GM12878 (cell line): Measurements from ENCODE around the gene RAF1. TPM values are rescaled to one million over a fixed set of nuclear protein-coding genes. Genes with fewer than 3 reads are reported as not detected.

Experiments used
- ATAC-seq: fragments of 200-7000 bp; cut with Tn5 transposase; 3 replicates; pipeline ENCODE4 v1.9.1; 2020; ENCODE audit warnings: mild to moderate bottlenecking, moderate library complexity
- BruUV-seq: library from RNA; stranded (reverse); fragments of 400-500 nt; replicated peaks from 2 replicates; lab custom pipeline; 2021; lab: Mats Ljungman, UMichigan
- CTCF ChIA-PET: fragments of 300-600 bp; sonication (Branson Sonifier 250); formaldehyde crosslinking; extraction: SDS; loops from one replicate; lab custom pipeline; 2021; ENCODE audit warnings: inconsistent platforms; lab: Yijun Ruan, JAX
- POLR2A ChIA-PET: fragments of 350-600 bp; formaldehyde crosslinking; extraction: SDS; loops from one replicate; lab custom pipeline; 2021; ENCODE audit warnings: inconsistent platforms; lab: Charles Lee
- RAD21 ChIA-PET: fragments of 300-600 bp; sonication (Branson Sonifier 250); formaldehyde crosslinking; loops from one replicate; lab custom pipeline; 2023; ENCODE audit warnings: antibody characterized with exemption; ENCODE audit not compliant: unreplicated experiment; lab: Charles Lee
- SMC1A ChIA-PET: fragments of 300-600 bp; sonication (Branson Sonifier 250); formaldehyde crosslinking; loops from one replicate; lab custom pipeline; 2023; ENCODE audit not compliant: unreplicated experiment, uncharacterized antibody; lab: Charles Lee
- DNase-seq: peaks from one replicate; pipeline ENCODE4 v3.0.0-alpha.2; 2011; ENCODE audit warnings: low read depth, low spot score
- FAIRE-seq: peaks from 3 replicates; lab custom pipeline; 2011; peaks lifted over from hg19 to GRCh38; lab: Jason Lieb, UNC
- H2AFZ ChIP-seq: 2 replicates; pipeline ENCODE4 v1.6.0; 2011; ENCODE audit warnings: low read depth, low read length, control low read depth; ENCODE audit not compliant: control insufficient read depth
- H3K27ac ChIP-seq: 2 replicates; pipeline ENCODE4 v1.5.1; 2011; ENCODE audit warnings: control low read depth; ENCODE audit not compliant: control insufficient read depth, insufficient read depth
- H3K27me3 ChIP-seq, 2 experiments: replicated peaks in 1 of 2; 2 replicates each; pipeline versions ENCODE4 v1.6.0 to v1.6.1; 2011; ENCODE audit warnings: low read length in 1 of 2; ENCODE audit not compliant: control insufficient read depth in 2 of 2, insufficient read depth in 2 of 2
- H3K36me3 ChIP-seq, 2 experiments: 2 replicates each; pipeline ENCODE4 v1.5.1; 2011; ENCODE audit warnings: low read length in 1 of 2; ENCODE audit not compliant: control insufficient read depth in 2 of 2, insufficient read depth in 2 of 2
- H3K4me1 ChIP-seq: 2 replicates; pipeline ENCODE4 v1.6.1; 2011; ENCODE audit warnings: mild to moderate bottlenecking, low read length, moderate library complexity, mixed read lengths; ENCODE audit not compliant: control insufficient read depth, insufficient read depth
- H3K4me2 ChIP-seq: 2 replicates; pipeline ENCODE4 v1.6.0; 2011; ENCODE audit warnings: control low read depth; ENCODE audit not compliant: control insufficient read depth, insufficient read depth
- H3K4me3 ChIP-seq: fragments of 200-600 bp; sonication (generic); 2 replicates; pipeline ENCODE4 v1.5.1; 2016
- H3K79me2 ChIP-seq: 2 replicates; pipeline ENCODE4 v1.6.0; 2011; ENCODE audit warnings: low read length; ENCODE audit not compliant: control insufficient read depth, insufficient read depth
- H3K9ac ChIP-seq: 2 replicates; pipeline ENCODE4 v1.8.0; 2011; ENCODE audit warnings: low read length, control low read depth, mixed read lengths; ENCODE audit not compliant: control insufficient read depth, insufficient read depth
- H3K9me3 ChIP-seq: replicated peaks from 3 replicates; pipeline ENCODE4 v1.5.1; 2011; ENCODE audit warnings: mild to moderate bottlenecking, low read length; ENCODE audit not compliant: control insufficient read depth, insufficient read depth
- H4K20me1 ChIP-seq: 2 replicates; pipeline ENCODE4 v1.6.0; 2011; ENCODE audit not compliant: control insufficient read depth, insufficient read depth
- CBX5 ChIP-seq: sonication (generic); IDR thresholded peaks from 2 replicates; pipeline ENCODE4 v1.6.1; 2016; ENCODE audit warnings: low read depth, moderate library complexity, mild to moderate bottlenecking, inconsistent platforms
- HSF1 ChIP-seq: fragments of 150-350 bp; IDR thresholded peaks from 2 replicates; pipeline ENCODE4 v1.6.1; 2014; ENCODE audit warnings: mild to moderate bottlenecking, low read depth, low read length
- IRF5 ChIP-seq: fragments of 450-650 bp; IDR thresholded peaks from 2 replicates; pipeline ENCODE4 v1.6.1; 2017; ENCODE audit warnings: borderline replicate concordance
- MEF2A ChIP-seq: IDR thresholded peaks from 2 replicates; pipeline ENCODE4 v1.6.1; 2011; ENCODE audit warnings: low read depth, mild to moderate bottlenecking, low read length, moderate library complexity; ENCODE audit not compliant: insufficient read depth
- PKNOX1 ChIP-seq: fragments of 450-650 bp; IDR thresholded peaks from 2 replicates; pipeline ENCODE4 v1.6.1; 2016; ENCODE audit warnings: mild to moderate bottlenecking
- RELB ChIP-seq: fragments of 450-650 bp; IDR thresholded peaks from 2 replicates; pipeline ENCODE4 v1.6.1; 2017; ENCODE audit warnings: low read depth, mild to moderate bottlenecking, moderate library complexity
- WGBS: methylation state at CpG from one replicate; pipeline ENCODE4 v1.1.6; 2016; ENCODE audit warnings: low lambda C conversion rate; ENCODE audit not compliant: insufficient replicate concordance, insufficient coverage; ENCODE audit errors: missing lambda C conversion rate; 5-methylcytosine and 5-hydroxymethylcytosine counted together
- in situ Hi-C: fragments of 300-500 bp; cut with MboI; formaldehyde crosslinking; loops from 9 replicates; pipeline ENCODE4 v1.14.3; 2018; ENCODE audit warnings: mixed read lengths
- intact Hi-C: fragments of 100-400 bp; cut with micrococcal nuclease; formaldehyde crosslinking; loops from one replicate; pipeline ENCODE4 v1.14.2; 2022; ENCODE audit not compliant: unreplicated experiment
- polyA plus RNA-seq, 11 experiments: library from polyadenylated mRNA; depleted of rRNA in 4 of 11; unstranded in 6 of 11; stranded (reverse) in 5 of 11; fragments of >200 nt; fragmentation: Nextera tagmentation in 4 of 11; fragmentation: Illumina TruSeq in 1 of 11; extraction: Ambion mirVana in 4 of 11; extraction: Trizol in 1 of 11; gene quantifications; 1 replicate in 1 of 11; 2 replicates in 10 of 11; pipeline versions ENCODE4 v1.2.1 to v1.2.3, GENCODE V29; 2011 to 2016; ENCODE audit warnings: inconsistent platforms in 2 of 11, missing spikeins in 2 of 11, low read depth in 1 of 11
- total RNA-seq, 4 experiments: library from RNA; depleted of rRNA in 3 of 4; stranded (reverse); fragments of >200 nt in 3 of 4; fragmentation: Illumina TruSeq in 1 of 4; extraction: Trizol in 1 of 4; gene quantifications; 2 replicates each; pipeline versions ENCODE4 v1.2.1 to v1.2.3, GENCODE V29; 2013 to 2021

Gene RAF1
- total and polyA plus RNA-seq, 10 of the 15 experiments (the other 5 are each of a cell fraction or from before 2014, with no cell fraction given): 20.4 to 151 (median 77.8) TPM

GRCh38 chr3:12659316-12660015 is 4.5 kb downstream of the RAF1 start:
- H3K27me3 ChIP-seq: no peaks in the 10 kb centered on the region
- no peaks in the 10 kb centered on the region for H3K36me3 ChIP-seq
- ATAC-seq (no peak), FAIRE-seq (no peak), DNase-seq (no peak)
- ChIA-PET SMC1A (interaction anchor here (0.7 to 7.5 kb wide), 12 partner anchors 11 to 106 kb away, joined by 3 to 140 read pairs (median 7); partner anchors contain the start of gene MKRN2), CTCF (interaction anchor here (0.8 to 5.4 kb wide), 7 partner anchors 10 to 182 kb away, joined by 3 to 30 read pairs (median 4); partner anchors contain the start of genes RPL32 and TSEN2), POLR2A (interaction anchor here (0.5 to 9.5 kb wide), 6 partner anchors 12 to 157 kb away, joined by 3 to 125 read pairs (median 4); no protein-coding TSS in a partner anchor), RAD21 (interaction anchor here (0.8 to 5.4 kb wide), 11 partner anchors 11 to 644 kb away, joined by 3 to 72 read pairs (median 3); no protein-coding TSS in a partner anchor)
- 100% methylated on average over 2 of the region's 3 CpGs for WGBS
- peak overlapping the region; percentile 25; the same call in 1 of the 2 replicates for H3K4me3 ChIP-seq
- intact Hi-C loops (loop anchor here (5.0 kb wide), 2 partner anchors 32 to 47 kb away; no protein-coding TSS in a partner anchor), in situ Hi-C loops (no loop called here)
- no peaks in the 10 kb centered on the region for H3K9me3 ChIP-seq
- peak overlapping the region; percentile 42 for H3K27ac ChIP-seq
- H4K20me1 ChIP-seq: peaks cover 3% of the 10 kb centered on the region
- H3K79me2 ChIP-seq: peaks cover 94% of the 10 kb centered on the region
- no peak overlapping the region for H3K9ac ChIP-seq
- peaks cover 14% of the 10 kb centered on the region for H3K4me1 ChIP-seq
- TF ChIP-seq MEF2A: no peak
- TF ChIP-seq RELB: no peak
- no peak for TF ChIP-seq IRF5
- no peak for TF ChIP-seq CBX5
- no peak for TF ChIP-seq HSF1
- no peak for TF ChIP-seq PKNOX1
- H3K4me2 ChIP-seq: peak overlapping the region; percentile 69
- no TSS peak for BruUV-seq
- H2AFZ ChIP-seq: no peak overlapping the region
